Upper lobe of right lung (tissue), 1 donor: ENCODE measurements around the gene LRRC25. TPM values are rescaled to one million over a fixed set of nuclear protein-coding genes. Genes with fewer than 3 reads are reported as not detected.
"Not testable (repeated sequence)": the region's sequence is repeated elsewhere in the genome, so short reads cannot be mapped to it uniquely, and the experiment has no call there.

Source experiments
- ATAC-seq: fragments of 200-7000 bp; cut with Tn5 transposase; one replicate; pipeline ENCODE4 v1.9.1; 2020; ENCODE audit warnings: mild to moderate bottlenecking, moderate library complexity
- DNase-seq: peaks from one replicate; pipeline ENCODE4 v3.0.0-alpha.2; 2020
- H3K27ac ChIP-seq: fragments of 200-600 bp; one replicate; pipeline ENCODE4 v1.8.0; 2022
- H3K27me3 ChIP-seq: fragments of 200-600 bp; one replicate; pipeline ENCODE4 v1.8.0; 2022; ENCODE audit warnings: mild to moderate bottlenecking
- H3K36me3 ChIP-seq: fragments of 200-600 bp; one replicate; pipeline ENCODE4 v1.8.0; 2022
- H3K4me1 ChIP-seq: fragments of 200-600 bp; one replicate; pipeline ENCODE4 v1.8.0; 2022
- H3K4me3 ChIP-seq: fragments of 200-600 bp; one replicate; pipeline ENCODE4 v1.8.0; 2022; ENCODE audit warnings: mild to moderate bottlenecking
- H3K9me3 ChIP-seq: fragments of 200-600 bp; one replicate; pipeline ENCODE4 v1.8.0; 2022
- CTCF ChIP-seq: fragments of 200-600 bp; IDR thresholded peaks from one replicate; pipeline ENCODE4 v1.8.0; 2022; ENCODE audit warnings: antibody characterized with exemption
- intact Hi-C: fragments of 100-400 bp; cut with DNase I; formaldehyde crosslinking; loops from one replicate; pipeline ENCODE4 v1.11.0; 2022
- total RNA-seq: library from RNA; stranded (reverse); fragmentation: NEBNext Ultra II Directional; extraction: Animal tissue kit (Norgen Biotek cat#: 25700); gene quantifications from one replicate; pipeline ENCODE4 v1.2.1, GENCODE V29; 2021
- donor health status: DM: no; HTN: yes; CAD: no; lungs with severe emphysema.

The LRRC25 gene
- total RNA-seq, 1 donor from 2014 or later: 22.7 TPM

- Histone ChIP-seq H3K27me3 (no peaks in the 10 kb centered on the region), H3K36me3 (peaks cover 11% of the 10 kb centered on the region), H3K4me3 (peak overlapping the region; percentile 56), H3K27ac (peak overlapping the region; percentile 68), H3K4me1 (peaks cover 19% of the 10 kb centered on the region), H3K9me3 (no peaks in the 10 kb centered on the region)
- ATAC-seq (peak; percentile 2), DNase-seq (no peak)
- intact Hi-C loops: no loop called here
- no peak for TF ChIP-seq CTCF
Observed at GRCh38 chr19:18386543-18387271, 10.7 kb downstream of the LRRC25 start.

DNA sequence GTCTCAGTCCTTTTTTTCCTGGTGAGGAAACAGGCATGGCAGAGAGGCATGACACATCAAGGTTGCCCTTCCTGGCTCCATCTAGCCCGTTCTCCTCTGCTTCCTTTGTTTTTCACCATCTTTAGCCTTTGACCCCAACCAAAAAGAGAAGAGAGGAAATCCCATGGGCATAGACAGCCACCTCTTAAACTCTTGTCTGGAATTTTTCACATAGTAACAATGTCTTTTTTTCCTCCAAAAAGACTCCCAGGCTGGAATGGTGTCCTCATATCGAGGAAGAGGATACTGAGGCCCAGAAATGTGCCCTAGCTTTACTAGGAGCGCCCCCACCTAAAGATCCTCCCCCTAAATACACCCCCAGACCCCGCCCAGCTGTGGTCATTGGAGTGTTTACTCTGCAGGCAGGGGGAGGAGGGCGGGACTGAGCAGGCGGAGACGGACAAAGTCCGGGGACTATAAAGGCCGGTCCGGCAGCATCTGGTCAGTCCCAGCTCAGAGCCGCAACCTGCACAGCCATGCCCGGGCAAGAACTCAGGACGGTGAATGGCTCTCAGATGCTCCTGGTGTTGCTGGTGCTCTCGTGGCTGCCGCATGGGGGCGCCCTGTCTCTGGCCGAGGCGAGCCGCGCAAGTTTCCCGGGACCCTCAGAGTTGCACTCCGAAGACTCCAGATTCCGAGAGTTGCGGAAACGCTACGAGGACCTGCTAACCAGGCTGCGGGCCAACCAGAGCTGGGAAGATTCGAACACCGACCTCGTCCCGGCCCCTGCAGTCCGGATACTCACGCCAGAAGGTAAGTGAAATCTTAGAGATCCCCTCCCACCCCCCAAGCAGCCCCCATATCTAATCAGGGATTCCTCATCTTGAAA lies 11.5 kb downstream of the LRRC25 start, which contains the start of gene GDF15:
GDF15 (plus strand) TSS at position 484 of the 868 bp plus-strand sequence; CDS start at position 516, 32 bp downstream.
- ATAC-seq: peak; percentile 82
- intact Hi-C loops: no loop called here
- no peaks in the 10 kb centered on the region for H3K9me3 ChIP-seq
- H3K27me3 ChIP-seq: no peaks in the 10 kb centered on the region
- H3K36me3 ChIP-seq: peaks cover 11% of the 10 kb centered on the region
- peak; percentile 63 for TF ChIP-seq CTCF
- DNase-seq: peak; percentile 94
- peak within 1 kb of the TSS; percentile 56 for H3K4me3 ChIP-seq
- peak within 1 kb of the TSS; percentile 68 for H3K27ac ChIP-seq
- H3K4me1 ChIP-seq: peaks cover 20% of the 10 kb centered on the region

GRCh38 chr19:18385359-18385674 lies 12.1 kb downstream of the LRRC25 start:
- H3K4me1 ChIP-seq: peaks cover 26% of the 10 kb centered on the region
- intact Hi-C loops: no loop called here

GRCh38 chr19:18384775-18385174 lies 12.6 kb downstream of the LRRC25 start:
- Histone ChIP-seq H3K9me3 (no peaks in the 10 kb centered on the region), H3K27ac (no peak overlapping the region), H3K27me3 (no peaks in the 10 kb centered on the region), H3K36me3 (peaks cover 8% of the 10 kb centered on the region), H3K4me3 (no peak overlapping the region), H3K4me1 (peaks cover 29% of the 10 kb centered on the region)
- intact Hi-C loops: no loop called here
- DNase-seq (no peak), ATAC-seq (no peak)
- TF ChIP-seq CTCF: no peak

More at GRCh38 chr19:18385359-18385674, 12.1 kb downstream of the LRRC25 start:
- ATAC-seq (no peak), DNase-seq (no peak)
- no peak overlapping the region for H3K27ac ChIP-seq
- no peaks in the 10 kb centered on the region for H3K27me3 ChIP-seq
- H3K36me3 ChIP-seq: peaks cover 11% of the 10 kb centered on the region
- peak overlapping the region; percentile 56 for H3K4me3 ChIP-seq
- H3K9me3 ChIP-seq: no peaks in the 10 kb centered on the region
- TF ChIP-seq CTCF: no peak

DNA sequence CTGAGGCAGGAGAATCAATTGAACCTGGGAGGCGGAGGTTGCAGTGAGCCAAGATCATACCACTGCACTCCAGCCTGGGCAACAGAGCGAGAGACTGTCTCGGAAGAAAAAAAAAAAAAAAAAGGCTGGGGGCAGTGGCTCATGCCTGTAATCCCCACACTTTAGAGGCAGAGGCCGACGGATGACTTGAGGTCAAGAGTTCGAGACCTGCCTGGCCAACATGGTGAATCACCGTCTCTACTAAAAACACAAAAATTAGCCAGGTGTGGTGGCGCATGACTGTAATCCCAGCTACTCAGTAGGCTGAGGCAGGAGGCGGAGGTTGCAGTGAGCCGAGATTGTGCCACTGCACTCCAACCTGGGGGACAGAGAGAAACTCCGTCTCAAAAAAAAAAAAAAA lies 13.8 kb downstream of the LRRC25 start:
- H3K36me3 ChIP-seq, H3K27me3 ChIP-seq, ATAC-seq, H3K4me3 ChIP-seq, H3K9me3 ChIP-seq, H3K27ac ChIP-seq, DNase-seq, intact Hi-C loops: not testable (repeated sequence)
- peaks cover 33% of the 10 kb centered on the region for H3K4me1 ChIP-seq

DNA sequence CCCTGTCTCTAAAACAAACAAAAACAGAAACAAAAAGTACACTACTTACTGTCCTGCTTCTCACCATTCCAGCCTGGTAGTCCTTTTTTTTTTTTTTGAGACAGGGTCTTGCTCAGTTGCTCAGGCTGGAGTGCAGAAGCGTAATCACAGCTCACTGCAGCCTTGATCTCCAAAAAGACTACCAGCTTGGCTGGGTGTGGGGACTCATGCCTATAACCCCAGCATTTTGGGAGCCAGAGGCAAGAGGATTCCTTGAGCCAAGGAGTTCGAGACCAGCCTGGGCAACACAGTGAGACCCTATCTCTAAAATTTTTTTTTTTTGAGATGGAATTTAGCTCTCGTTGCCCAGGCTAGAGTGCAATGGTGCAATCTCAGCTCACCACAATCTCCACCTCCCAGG lies 16.6 kb downstream of the LRRC25 start:
- H3K4me1 ChIP-seq: peaks cover 33% of the 10 kb centered on the region
- DNase-seq: no peak
- peak overlapping the region; percentile 76 for H3K27ac ChIP-seq

More for the DNA sequence above, 16.6 kb downstream of the LRRC25 start:
- no peaks in the 10 kb centered on the region for H3K27me3 ChIP-seq
- TF ChIP-seq CTCF: no peak
- no peak for ATAC-seq
- intact Hi-C loops: no loop called here
- no peaks in the 10 kb centered on the region for H3K36me3 ChIP-seq
- H3K9me3 ChIP-seq: no peaks in the 10 kb centered on the region
- no peak overlapping the region for H3K4me3 ChIP-seq
